IPS-20b (cell line): ENCODE data around the gene BLID.

ENCODE experiments used
- H3K27ac ChIP-seq: one replicate; pipeline ENCODE4 v1.5.1; 2013; ENCODE audit warnings: low read length
- H3K27me3 ChIP-seq: 2 replicates; pipeline ENCODE4 v1.6.1; 2013; ENCODE audit warnings: mild to moderate bottlenecking, low read length, inconsistent platforms; ENCODE audit not compliant: insufficient read depth
- H3K36me3 ChIP-seq: 2 replicates; pipeline ENCODE4 v1.6.1; 2013; ENCODE audit warnings: low read depth, mild to moderate bottlenecking, inconsistent platforms, low read length, moderate library complexity; ENCODE audit not compliant: insufficient read depth
- H3K4me1 ChIP-seq: 2 replicates; pipeline ENCODE4 v1.6.1; 2013; ENCODE audit warnings: mild to moderate bottlenecking, control low read depth, inconsistent platforms, low read length, moderate library complexity; ENCODE audit not compliant: insufficient read depth
- H3K4me3 ChIP-seq: 2 replicates; pipeline ENCODE4 v1.5.1; 2013; ENCODE audit warnings: mild to moderate bottlenecking, low read length, inconsistent platforms
- H3K9ac ChIP-seq: 2 replicates; pipeline ENCODE4 v1.6.1; 2013; ENCODE audit warnings: low read depth, mild to moderate bottlenecking, inconsistent platforms, low read length, moderate library complexity
- H3K9me3 ChIP-seq: 2 replicates; pipeline ENCODE4 v1.6.1; 2013; ENCODE audit warnings: mild to moderate bottlenecking, low read depth, low read length, inconsistent platforms; ENCODE audit not compliant: insufficient read depth

BLID gene

GRCh38 chr11:122094836-122095235, 21.2 kb downstream of the BLID start:
- Histone ChIP-seq H3K27me3 (peaks cover 21% of the 10 kb centered on the region), H3K4me1 (peaks cover 9% of the 10 kb centered on the region; the same call in 1 of the 2 replicates), H3K9ac (no peak overlapping the region), H3K9me3 (no peaks in the 10 kb centered on the region), H3K4me3 (no peak overlapping the region), H3K27ac (no peak overlapping the region), H3K36me3 (no peaks in the 10 kb centered on the region)

GRCh38 chr11:122093731-122094275, 22.2 kb downstream of the BLID start:
- Histone ChIP-seq H3K27ac (no peak overlapping the region), H3K4me1 (peaks cover 6% of the 10 kb centered on the region; the same call in 1 of the 2 replicates), H3K4me3 (no peak overlapping the region), H3K9me3 (no peaks in the 10 kb centered on the region), H3K27me3 (peaks cover 10% of the 10 kb centered on the region; the same call in 1 of the 2 replicates), H3K9ac (no peak overlapping the region), H3K36me3 (no peaks in the 10 kb centered on the region)

- Histone ChIP-seq H3K9me3 (no peaks in the 10 kb centered on the region), H3K4me1 (no peaks in the 10 kb centered on the region; the same call in 1 of the 2 replicates), H3K4me3 (no peak overlapping the region), H3K9ac (no peak overlapping the region), H3K36me3 (no peaks in the 10 kb centered on the region), H3K27ac (no peak overlapping the region), H3K27me3 (no peaks in the 10 kb centered on the region)
Measured at GRCh38 chr11:122091835-122092234, 24.2 kb downstream of the BLID start.

DNA sequence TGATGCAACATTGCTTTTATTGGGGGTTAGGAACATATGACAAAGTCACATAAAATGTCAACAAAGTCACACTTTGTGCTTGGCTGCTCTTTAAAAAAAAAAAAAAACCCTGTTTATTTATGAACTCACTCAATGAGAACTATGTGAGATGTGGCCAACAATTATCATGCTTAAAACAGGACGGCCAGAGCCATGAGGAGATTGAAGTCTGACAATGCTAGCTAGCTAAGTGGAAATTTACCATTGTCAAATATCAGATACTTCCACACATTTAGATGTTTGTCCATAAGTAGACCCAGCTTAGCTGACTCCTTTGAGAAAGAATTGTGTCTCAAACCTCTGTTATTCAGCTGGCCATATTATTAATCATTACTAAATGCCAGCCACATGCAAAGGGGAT, 26.9 kb downstream of the BLID start:
- no peaks in the 10 kb centered on the region; the same call in 1 of the 2 replicates for H3K4me1 ChIP-seq
- no peaks in the 10 kb centered on the region for H3K36me3 ChIP-seq
- H3K9me3 ChIP-seq: no peaks in the 10 kb centered on the region
- H3K27ac ChIP-seq: no peak overlapping the region
- no peak overlapping the region for H3K9ac ChIP-seq
- H3K27me3 ChIP-seq: no peaks in the 10 kb centered on the region
- H3K4me3 ChIP-seq: no peak overlapping the region

GRCh38 chr11:122085712-122086111, 30.3 kb downstream of the BLID start:
- Histone ChIP-seq H3K36me3 (no peaks in the 10 kb centered on the region), H3K27ac (no peak overlapping the region), H3K9ac (no peak overlapping the region), H3K9me3 (no peaks in the 10 kb centered on the region), H3K4me1 (no peaks in the 10 kb centered on the region; the same call in 1 of the 2 replicates), H3K27me3 (no peaks in the 10 kb centered on the region), H3K4me3 (no peak overlapping the region)

DNA sequence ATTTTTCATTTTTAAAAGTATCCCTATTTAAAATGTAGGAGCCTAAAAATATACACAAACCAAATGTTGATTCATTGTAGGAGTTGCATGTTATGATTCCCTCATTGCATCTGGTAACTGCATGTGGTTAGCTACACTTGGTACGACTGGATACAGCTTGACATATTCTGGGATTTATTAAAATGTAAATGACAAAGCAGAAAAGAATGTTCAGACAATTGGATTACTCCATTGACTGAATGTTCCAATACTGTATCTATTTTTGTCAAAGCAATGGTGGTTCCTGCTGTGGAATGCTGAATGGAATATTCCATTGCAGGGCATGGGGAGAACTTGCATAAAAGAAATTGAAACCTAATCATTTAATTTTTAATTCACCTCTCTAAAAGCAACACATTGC, 30.8 kb downstream of the BLID start:
- Histone ChIP-seq H3K9me3 (no peaks in the 10 kb centered on the region), H3K36me3 (no peaks in the 10 kb centered on the region), H3K27ac (no peak overlapping the region), H3K4me3 (no peak overlapping the region), H3K27me3 (no peaks in the 10 kb centered on the region), H3K9ac (no peak overlapping the region), H3K4me1 (no peaks in the 10 kb centered on the region; the same call in 1 of the 2 replicates)

- no peak overlapping the region for H3K4me3 ChIP-seq
- no peaks in the 10 kb centered on the region for H3K9me3 ChIP-seq
- H3K4me1 ChIP-seq: no peaks in the 10 kb centered on the region; the same call in 1 of the 2 replicates
- no peak overlapping the region for H3K9ac ChIP-seq
- H3K27me3 ChIP-seq: no peaks in the 10 kb centered on the region
- H3K36me3 ChIP-seq: no peaks in the 10 kb centered on the region
- no peak overlapping the region for H3K27ac ChIP-seq
Measured at GRCh38 chr11:122082205-122082604, 33.8 kb downstream of the BLID start.

DNA sequence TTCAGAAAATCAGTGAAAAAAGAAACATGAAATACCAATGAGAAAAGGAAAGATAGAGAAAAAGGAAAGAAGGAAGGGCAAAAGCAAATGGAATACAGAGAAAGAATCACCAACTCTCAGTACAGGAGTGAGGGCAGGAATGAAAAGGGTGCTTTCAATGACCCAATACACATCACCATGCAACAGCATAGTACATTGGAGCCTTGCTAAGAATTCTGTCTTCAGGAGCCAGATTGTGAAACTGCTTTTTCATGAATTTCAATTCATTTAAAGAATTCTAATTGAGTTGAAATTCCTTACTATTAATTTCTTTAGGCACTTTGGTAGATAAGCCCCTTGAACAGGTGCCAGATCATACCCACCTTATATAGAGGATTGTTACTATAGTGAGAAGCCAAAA, 34.9 kb downstream of the BLID start:
- no peak overlapping the region for H3K9ac ChIP-seq
- H3K36me3 ChIP-seq: no peaks in the 10 kb centered on the region
- no peaks in the 10 kb centered on the region for H3K27me3 ChIP-seq
- no peak overlapping the region for H3K4me3 ChIP-seq
- H3K27ac ChIP-seq: no peak overlapping the region
- no peaks in the 10 kb centered on the region for H3K9me3 ChIP-seq
- no peaks in the 10 kb centered on the region for H3K4me1 ChIP-seq

GRCh38 chr11:122077459-122077858, 38.6 kb downstream of the BLID start:
- H3K4me3 ChIP-seq: no peak overlapping the region
- no peak overlapping the region for H3K9ac ChIP-seq
- no peaks in the 10 kb centered on the region for H3K4me1 ChIP-seq
- no peaks in the 10 kb centered on the region for H3K27me3 ChIP-seq
- no peaks in the 10 kb centered on the region for H3K9me3 ChIP-seq
- no peaks in the 10 kb centered on the region for H3K36me3 ChIP-seq
- H3K27ac ChIP-seq: no peak overlapping the region

- H3K27ac ChIP-seq: no peak overlapping the region
- peaks cover 2% of the 10 kb centered on the region; the same call in 1 of the 2 replicates for H3K4me1 ChIP-seq
- H3K9ac ChIP-seq: no peak overlapping the region
- no peaks in the 10 kb centered on the region for H3K9me3 ChIP-seq
- H3K27me3 ChIP-seq: no peaks in the 10 kb centered on the region
- no peak overlapping the region for H3K4me3 ChIP-seq
- no peaks in the 10 kb centered on the region for H3K36me3 ChIP-seq
Measured at GRCh38 chr11:122076512-122077120, 39.4 kb downstream of the BLID start.

- Histone ChIP-seq H3K27ac (no peak overlapping the region), H3K36me3 (no peaks in the 10 kb centered on the region), H3K4me3 (no peak overlapping the region), H3K4me1 (peaks cover 2% of the 10 kb centered on the region; the same call in 1 of the 2 replicates), H3K27me3 (no peaks in the 10 kb centered on the region), H3K9ac (no peak overlapping the region), H3K9me3 (no peaks in the 10 kb centered on the region)
Measured at GRCh38 chr11:122075016-122075415, 41.0 kb downstream of the BLID start.

DNA sequence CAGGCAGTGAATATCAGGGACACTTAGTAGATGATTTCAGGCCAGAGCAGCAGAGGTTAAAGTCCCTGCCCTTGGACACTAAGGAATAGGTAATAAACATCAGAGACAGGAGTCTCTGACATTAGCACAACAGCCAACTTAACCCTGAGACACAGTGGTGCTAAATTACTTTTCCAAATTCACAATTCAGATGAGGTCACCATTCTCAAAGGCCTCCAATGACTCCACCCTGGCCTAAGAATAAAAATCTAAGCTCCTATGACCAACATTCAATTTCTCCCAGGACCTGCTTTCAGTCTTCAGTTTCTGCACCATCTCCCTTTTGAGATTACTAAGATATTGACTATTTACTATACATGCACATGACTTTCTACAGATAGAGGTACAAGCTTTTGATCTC, 42.0 kb downstream of the BLID start:
- Histone ChIP-seq H3K4me1 (peaks cover 5% of the 10 kb centered on the region; the same call in 1 of the 2 replicates), H3K9ac (no peak overlapping the region), H3K27me3 (no peaks in the 10 kb centered on the region), H3K36me3 (no peaks in the 10 kb centered on the region), H3K9me3 (no peaks in the 10 kb centered on the region), H3K27ac (no peak overlapping the region), H3K4me3 (no peak overlapping the region)
